Epidermal melanocyte (primary cell): ENCODE results near the gene NDUFS6.

Experiments used
- DNase-seq: peaks from one replicate; pipeline ENCODE4 v3.0.0; 2011; ENCODE audit warnings: low spot score; ENCODE audit not compliant: insufficient read length

NDUFS6 gene

DNA sequence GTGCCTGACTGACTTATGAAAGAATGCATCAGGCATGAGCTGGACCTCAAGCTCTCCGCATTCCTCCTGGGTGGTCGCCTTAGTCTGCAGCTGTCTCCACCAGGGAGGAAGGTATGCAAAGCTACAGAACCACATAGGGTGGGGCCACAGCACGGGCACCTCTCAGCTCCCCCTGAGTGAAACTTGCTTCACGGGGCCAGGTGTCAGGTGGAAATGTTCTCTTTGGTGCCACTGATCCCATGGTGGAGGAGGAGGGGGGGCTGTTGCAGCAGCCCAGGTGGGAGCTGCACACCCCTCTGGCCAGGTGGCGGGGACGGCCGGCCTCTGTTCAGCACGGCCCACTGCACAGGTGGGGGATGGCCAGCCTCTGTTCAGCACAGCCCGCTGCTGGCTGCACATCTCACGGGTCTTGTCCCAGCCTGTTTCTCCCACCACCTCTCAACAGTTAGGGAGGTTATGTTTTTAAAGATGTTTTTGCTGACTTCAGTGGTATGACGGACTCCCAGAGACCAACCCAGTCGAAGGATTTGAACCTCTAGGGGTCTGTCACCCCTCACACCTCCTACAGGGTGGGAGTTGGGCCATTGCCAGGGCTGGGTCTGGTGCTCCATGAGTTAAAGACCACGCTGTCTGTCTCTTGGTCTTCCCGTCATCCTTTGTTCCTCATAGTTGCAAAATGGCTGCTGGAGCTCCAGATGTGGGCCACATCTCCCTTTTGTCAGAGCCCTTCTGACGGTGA, 35.9 kb upstream of the NDUFS6 start:
- DNase-seq, result no peak

DNA sequence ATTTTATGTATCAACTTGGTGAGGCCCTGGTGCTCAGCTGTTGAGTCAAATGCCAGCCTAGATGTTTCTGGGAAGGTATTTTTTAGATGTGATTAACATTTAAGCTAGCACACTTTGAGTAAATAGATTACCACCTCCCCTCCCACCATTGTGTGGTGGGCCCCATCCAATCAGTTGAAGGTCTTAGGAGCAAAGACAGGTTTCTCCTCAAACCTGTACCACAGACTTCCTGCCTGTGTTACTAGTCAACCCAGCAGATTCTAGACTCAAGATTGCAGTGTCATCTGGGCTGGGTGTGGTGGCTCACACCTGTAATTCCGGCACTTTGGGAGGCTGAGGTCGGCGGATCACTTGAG, 35.3 kb upstream of the NDUFS6 start:
- DNase-seq, result no peak

DNA sequence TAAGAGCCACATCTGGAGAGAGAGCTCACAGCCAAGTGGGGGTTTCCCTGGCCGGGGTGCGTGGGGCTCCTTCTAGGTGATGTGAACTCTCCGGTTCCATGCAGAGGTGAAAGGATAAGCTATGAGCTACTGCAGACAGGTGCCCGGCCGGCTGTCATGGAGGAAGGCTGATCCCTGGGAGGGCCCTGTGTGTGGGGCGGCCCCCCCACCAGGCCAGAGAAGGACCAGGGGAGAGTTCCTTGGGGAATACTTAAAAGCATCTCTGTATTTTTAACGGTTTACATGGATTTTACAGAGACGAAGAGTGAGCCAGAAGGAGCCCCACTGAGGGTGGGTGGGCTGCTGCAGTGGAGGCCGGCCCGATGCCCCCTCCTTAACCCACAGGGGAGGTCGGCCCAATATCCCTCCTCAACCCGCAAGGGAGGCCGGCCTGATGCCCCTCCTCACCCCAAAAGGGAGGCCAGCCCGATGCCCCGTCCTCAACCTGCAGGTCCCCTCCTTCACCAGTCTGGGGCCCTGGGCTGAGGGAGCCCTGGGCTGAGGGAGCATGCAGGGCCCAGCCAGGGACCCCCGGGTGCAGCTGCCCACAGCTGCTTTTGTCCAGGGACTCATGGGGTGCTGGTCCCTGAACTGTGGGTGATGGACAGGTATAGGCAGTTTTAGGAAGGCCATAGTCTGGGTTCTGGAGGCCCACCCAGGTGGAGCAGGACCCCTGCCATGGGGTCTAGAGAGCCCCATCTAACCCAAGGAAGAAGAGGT, 33.5 kb upstream of the NDUFS6 start:
- no peak for DNase-seq

DNA sequence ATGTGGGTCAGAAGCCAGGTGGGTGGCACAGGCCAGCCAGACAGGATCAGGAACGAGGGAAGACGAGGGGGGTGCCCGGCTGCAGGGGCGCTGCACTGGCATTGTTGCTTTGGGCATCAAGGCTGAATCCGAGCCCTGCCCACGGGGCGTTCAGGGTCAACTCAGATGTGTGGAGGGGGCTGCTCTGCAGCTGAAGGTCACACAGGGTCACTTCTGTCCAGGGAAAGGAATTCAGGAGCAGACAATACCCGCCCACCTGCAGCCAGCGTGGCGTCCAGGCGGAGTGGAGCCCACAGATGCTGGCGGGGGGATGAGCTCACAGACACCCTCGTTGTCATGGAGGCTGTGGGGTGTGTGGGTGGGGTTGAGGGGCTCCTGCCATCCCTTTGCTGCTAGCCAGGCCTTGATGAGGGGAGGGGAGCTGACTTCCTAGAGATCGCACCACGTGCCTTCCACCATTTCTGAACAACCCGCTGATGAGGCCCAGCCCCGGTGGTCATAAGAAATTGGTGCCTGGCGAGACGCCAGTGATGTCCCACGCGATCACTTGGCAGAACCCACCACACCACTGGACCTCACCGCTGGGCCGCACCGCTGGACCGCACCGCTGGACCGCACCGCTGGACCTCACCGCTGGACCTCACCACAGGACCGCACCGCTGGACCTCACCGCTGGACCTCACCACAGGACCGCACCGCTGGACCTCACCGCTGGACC, 32.8 kb upstream of the NDUFS6 start:
- DNase-seq, result no peak

DNA sequence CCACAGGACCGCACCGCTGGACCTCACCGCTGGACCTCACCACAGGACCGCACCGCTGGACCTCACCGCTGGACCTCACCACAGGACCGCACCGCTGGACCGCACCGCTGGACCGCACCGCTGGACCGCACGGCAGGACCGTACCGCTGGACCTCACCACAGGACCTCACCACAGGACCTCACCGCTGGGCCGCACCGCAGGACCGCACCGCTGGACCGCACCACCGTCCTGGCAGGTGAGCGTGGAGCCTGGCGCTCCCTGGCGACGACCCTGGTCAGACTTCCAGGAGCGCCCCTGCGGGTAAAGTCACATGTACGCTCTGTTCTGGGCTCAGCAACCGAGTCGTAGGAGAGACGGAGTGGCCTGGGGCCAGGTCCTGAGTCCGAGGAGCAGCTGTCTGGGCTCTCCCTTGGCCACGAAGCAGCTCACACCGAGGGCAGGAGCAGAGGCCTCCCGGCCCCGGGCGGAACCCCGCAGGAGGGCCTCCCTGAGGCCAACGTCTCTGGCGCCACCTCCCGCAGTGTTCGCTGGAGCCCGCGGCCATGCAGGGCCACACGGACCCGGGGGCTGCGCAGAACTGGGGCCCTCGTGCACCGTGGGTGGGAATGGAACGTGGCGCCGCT, 32.1 kb upstream of the NDUFS6 start:
- DNase-seq, result no peak

DNA sequence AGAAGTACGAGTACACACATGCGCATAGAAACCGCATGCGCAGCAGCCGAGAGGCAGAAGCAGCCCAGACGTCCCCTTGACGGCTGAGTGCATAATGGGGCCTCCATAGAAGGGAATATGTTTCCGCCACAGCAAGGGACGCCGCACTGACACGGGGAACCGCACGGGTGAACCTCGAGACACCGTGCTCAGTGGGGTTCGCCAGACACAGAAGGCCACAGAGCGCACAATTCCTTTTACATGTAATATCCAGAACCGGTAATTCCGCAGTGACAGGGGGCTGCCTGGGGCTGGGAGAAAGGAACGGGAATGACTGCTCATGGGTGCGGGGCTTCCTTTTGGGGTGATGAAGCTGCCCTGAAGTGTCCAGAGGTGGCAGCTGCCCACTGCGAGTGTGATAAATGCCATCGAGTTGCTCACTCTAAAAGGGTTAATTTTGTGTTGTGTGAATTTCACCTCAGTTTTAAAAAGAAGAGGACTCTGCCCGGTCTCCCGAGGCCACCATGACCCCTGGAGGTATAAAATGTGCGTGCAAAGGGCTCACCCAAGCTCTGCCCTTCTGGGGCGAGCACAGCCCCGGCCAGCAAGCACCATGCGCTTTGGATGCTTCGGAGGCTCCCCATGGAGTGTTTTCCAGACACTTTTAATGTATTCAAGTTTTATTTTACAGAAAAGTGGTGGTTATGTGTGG, 31.3 kb upstream of the NDUFS6 start:
- no peak for DNase-seq

DNA sequence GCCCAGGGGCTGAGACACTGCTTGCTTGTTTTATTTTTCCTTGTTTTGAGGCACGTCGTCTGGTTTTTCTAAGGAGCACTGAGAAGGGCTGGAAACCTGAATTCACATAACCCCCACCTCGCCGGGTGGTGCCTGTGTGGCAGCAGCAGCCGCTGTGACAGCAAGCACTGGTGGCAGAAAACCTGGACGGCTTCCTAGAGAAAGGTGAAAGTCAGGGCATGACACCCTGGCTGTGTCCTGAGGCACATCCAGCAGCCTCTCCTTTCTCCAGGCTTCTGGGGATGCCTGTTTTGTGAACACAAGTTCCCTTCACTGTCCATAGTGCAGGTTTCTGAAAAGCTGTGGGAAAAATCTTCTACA, 30.8 kb upstream of the NDUFS6 start:
- DNase-seq, result no peak

DNA sequence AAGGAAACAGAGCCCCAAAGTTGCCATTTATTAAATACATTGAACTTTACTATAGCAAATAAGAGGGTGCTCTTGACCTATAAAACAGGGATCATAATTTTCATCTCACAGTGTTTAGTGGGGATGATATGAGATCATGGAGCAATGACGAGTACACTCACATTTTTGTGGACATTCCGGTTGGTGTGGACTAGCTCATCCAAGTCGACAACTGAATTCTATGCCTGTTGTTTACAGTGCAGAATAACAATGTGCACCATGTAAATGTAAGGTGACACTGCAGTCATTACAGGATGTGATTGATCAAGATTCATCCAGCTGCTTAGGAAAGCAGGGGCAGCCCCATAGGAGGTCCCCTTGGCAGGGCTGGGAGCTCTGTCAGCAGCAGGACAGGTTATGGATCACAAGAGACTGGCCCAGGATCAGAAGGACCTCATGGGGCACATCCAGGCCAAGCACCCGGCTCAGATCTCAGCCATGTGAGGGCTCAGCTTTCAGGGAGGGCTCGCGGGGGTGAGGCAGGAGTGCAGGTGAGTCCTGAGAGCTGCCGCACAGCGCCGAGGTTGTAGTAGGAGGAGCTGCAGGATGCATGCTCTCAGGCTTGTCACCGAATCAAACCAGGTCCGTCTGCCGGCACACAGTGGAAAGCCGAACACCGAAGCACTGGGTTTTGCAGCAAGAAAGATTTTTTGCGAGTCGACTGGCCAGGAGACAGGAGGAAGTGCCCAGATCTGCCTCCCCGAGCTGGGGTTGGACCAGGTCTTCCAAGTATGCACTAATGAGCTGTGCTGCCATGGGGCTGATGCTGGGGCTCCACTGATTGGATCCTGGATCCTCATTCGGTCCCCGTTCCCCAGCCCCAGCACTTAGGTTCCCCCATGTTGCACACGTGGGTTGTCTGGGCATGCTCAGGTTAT, 29.8 kb upstream of the NDUFS6 start:
- no peak for DNase-seq

DNA sequence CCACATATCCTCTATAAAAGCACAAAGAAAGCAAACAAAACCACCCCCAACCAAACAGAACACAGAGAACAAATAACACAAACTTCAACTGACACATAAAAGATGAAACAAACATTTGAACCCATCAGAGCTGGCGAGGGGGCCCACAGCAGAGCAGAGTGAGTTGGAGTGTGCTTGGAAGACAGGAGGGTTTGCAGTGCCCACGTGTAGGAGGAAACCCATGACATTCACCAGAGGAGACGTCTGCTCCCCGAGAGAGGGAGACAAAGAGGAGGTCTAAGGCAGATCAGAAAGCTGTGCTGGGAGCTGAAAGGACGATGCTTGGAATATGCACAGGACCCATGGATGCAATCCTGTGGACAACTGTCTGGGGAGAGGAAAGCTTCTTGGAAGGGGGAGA, 28.6 kb upstream of the NDUFS6 start:
- no peak for DNase-seq

DNA sequence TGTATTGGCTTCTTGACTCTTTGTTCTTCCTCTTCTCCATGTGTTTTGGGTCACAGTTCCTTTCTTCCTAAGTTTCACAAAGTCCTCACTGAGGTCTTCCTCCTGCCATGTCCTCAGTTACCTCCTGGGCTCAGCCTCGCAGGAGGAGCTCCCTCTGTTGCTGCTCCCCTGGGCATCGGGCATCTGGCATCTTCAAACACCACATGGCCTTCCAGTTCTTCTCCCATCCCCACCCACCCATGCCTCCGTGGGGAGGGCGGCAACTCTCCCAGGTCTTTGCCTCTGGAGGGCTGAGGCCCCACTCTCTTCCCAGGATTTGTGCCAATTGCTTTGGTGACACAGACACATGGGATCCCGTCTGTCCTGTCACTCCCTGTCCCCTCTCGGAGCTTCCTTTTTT, 24.4 kb upstream of the NDUFS6 start:
- DNase-seq, result no peak

DNA sequence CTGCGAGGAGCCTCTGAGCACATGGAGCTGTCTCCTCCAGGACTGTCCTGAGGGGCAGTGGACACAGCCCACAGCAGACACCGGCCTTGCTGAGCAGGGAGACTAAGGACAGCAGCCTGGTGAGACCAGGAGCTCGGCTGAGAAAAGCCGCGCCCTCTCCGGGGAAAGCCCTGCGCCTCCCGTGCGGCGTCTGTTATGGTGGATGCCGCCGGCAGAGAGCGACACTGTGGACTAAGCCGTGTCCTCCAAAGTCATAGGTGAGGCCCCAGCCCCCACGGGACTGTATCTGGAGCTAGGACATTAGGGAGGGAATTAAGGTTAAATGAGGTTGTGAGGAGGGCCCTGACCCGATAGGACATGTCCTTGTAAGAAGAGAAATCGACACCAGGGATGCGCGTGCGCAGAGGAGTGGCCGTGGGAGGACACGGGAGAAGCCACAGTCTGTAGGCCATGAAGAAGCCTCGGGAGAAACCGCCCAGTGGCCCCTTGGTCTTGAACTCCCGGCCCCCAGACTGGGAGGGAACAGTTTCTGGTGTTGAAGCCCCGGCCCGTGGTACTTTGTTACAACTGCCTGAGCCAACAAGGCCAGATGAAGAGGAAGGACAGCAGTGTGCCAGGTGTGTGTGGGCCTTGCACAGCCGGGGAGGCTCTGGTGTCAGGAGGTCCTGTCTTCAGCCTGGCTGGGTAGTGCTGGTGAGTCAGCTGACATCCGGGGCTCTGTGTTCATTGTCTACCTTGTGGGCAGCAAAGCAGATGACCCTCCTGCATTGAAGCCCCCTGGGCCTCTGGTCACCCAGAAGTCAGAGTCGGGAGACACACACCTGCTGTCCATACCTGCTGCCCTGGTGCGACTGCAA, 23.7 kb upstream of the NDUFS6 start:
- no peak for DNase-seq

DNA sequence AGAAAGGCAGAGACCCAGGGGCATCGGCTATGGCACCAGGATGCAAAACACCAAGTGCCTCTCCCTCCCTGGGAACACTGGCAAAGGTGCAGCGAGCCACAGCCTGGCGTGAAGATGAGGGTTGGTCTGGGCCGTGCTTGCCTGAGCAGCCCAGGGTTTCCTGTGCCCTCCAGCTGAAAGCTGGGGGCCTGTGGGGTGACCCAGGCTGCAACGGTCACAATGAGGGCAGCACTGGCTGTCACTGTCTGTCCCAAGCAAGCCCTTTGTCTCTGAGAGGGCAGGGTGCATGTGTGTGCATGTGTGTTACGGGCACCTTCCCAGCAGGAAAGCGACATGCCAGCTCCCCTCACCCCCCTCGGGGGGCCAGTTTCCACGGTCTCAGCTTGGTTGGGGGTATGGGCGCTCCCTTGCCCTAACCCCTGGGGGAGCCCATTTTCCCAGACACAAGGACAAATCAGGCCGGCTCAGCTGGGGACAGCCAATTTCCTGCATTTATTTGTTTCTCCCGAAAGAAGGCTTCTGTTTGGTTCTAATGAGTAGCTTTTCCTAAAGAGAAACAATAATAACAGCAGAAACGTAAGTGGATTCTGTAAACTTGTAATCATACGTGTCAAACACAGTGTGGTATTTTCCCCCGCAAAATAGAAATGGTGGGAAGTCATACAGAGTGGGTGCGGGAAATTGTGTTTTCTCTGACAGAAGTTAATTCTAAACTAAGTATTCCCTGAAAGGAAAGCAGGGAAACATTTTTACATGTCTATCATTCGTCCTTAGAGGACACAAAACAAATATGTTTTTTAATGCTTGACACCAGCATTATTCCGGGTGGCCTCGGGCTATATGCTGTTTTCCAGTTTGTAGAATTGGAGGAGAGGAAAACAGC, 22.8 kb upstream of the NDUFS6 start:
- no peak for DNase-seq

DNA sequence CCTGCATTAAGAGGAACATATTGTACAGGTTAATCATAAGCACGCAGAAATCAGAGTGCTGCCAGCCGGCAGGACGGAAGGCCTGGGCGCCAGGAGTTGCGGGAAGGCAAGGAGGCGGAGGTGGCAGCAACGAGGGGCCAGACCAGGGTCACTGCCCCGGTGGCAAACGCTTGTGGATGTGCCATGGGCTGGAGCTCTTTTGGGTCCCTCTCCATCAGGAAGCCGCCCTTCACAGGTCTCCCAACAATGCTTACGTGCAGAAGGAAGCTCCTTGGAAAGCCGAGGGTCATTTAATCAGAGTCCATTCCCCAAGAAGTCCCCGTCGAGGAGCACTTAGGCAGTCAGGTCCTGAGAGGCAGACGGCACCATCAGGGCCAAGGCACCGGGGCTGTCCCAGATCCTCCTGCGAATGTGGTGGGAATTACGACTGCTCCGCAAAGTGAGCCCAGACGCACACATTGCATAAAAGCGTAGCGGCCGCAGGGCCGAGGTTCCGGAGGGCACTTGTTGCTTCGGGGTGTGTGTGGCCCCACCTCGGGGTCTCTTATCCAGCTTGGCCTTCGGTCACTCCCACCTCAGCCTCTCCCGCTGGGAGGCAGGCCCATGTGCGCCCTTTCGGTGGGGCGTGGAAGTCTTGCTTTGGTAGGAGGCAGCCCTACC, 22.1 kb upstream of the NDUFS6 start:
- no peak for DNase-seq

DNA sequence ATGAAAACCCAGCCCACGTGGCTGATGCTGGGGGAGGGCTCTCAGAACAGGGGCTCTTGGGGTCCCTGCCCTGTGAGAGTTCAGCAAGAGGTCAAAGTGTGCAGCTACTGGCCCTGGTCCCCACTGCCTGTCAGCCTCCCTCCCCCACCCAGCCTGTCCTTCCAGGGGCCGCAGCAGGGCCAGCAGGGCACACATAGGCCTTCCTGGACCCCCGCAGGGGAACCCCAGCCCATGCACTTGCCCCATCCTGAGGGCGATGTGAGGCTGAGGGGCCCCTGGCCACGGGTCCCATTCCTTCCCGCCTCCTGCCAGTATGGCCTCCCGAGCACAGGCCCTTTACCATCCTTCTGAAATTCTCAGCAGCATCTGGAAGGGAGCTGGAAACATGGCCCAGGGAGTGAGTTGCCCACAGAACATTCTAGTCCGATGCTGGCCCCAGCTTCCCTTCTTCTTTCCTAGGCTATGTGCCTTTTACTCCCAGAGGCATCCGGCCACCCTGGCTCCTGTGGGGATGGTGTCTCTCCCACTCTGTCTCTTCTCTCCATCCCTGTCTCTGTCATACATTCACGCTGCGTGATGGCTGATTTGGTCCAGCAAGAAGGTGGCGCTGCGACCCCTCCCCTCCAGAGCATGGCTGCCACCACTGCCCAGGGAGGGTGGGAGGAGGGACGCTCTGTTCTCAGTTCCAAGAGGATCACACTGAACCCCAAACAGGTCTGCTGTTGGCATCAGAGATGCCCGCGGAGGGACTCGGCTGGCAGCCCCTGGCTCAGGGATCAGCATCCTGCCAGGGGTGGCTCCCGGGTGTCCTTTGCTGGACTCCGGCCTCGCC, 21.2 kb upstream of the NDUFS6 start:
- no peak for DNase-seq

DNA sequence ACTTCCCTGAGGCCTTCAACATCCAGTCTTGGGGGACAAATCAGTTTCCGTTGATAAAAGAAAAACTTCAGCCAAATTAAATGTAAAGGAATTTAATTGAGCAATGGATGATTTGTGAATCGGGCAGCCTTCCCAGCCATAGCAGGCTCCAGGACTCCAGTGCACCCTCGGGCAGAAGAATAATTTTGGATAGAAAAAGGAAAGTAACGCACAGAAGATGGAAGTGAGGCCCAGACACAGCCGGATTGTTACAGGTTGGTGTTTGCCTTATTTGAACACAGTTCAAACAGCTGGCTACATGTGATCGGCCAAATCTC, 20.6 kb upstream of the NDUFS6 start:
- no peak for DNase-seq

DNA sequence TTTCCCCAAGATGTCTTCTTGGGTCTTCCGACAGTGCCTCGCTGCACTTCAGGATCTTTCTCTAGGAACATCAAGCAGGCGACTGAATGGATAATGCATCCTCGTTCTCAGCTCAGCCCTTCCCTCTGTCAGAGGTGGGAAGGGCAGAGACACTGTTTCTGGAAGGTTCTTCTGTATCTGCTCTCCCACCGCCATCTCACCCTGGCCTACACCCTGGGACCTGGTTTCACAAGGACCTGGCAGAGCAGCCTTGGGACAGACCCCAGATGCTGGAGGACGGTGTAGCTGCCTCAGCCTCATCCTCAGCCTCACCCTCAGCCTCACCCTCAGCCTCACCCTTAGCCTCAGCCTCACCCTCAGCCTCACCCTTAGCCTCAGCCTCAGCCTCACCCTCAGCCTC, 20.1 kb upstream of the NDUFS6 start:
- DNase-seq, result no peak

DNA sequence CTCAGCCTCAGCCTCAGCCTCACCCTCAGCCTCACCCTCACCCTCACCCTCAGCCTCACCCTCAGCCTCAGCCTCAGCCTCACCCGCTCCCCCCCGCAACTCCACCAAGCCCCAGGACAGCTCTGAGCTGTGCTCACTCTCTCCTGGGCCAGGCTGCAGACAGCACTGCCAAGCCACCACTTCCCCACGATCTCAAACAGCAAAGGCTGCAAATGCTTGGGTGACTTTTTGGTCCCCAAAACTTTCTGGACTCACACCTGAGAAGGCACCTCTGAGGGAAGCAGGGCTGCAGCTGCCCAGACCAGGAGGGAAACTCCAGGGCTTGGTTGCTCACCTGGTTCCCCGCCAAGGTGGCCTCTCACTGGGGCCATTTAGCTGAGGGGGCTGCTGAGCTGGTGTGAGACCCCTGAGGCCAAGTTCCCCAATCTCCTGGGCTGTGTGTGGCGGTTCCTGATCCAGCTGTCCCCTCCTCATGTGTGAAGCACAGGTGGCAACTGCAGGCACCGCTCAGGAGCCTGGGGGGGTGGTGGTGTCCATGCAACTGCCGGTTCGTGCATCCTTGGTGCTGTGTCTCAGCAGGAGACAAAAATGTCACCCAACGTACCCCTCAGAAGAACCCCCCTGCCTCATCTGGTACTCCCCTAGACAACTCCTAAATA, 19.4 kb upstream of the NDUFS6 start:
- DNase-seq, result no peak
